Stimulated activated CD4-positive, alpha-beta T cell treated with anti-CD3 and anti-CD28 coated beads, Interleukin-1b, Interleukin-23, amount 100 ng/mL, for 4 hours (primary cell): ENCODE results near the gene SP6.

Source experiments
- DNase-seq, 2 donors: peaks; one replicate each; pipeline ENCODE4 v3.0.0-alpha.2; 2020; ENCODE audit warnings: low read depth in 2 of 2

SP6 gene

GRCh38 chr17:47879776-47880454 is 29.0 kb upstream of the SP6 start:
- no peak for DNase-seq

- DNase-seq, result no peak
Observed at GRCh38 chr17:47879028-47879585, 28.1 kb upstream of the SP6 start.

- DNase-seq, result no peak
Observed at GRCh38 chr17:47878203-47879027, 27.5 kb upstream of the SP6 start.

GRCh38 chr17:47877368-47878034 is 26.5 kb upstream of the SP6 start:
- DNase-seq, result no peak

GRCh38 chr17:47875011-47875985 is 24.3 kb upstream of the SP6 start:
- no peak for DNase-seq

- no peak for DNase-seq
Observed at GRCh38 chr17:47873200-47874090, 22.5 kb upstream of the SP6 start.

- DNase-seq, result no peak
Observed at GRCh38 chr17:47872651-47873161, 21.7 kb upstream of the SP6 start.

- DNase-seq, result no peak
Observed at GRCh38 chr17:47872019-47872650, 21.2 kb upstream of the SP6 start.

GRCh38 chr17:47871048-47871447 is 20.1 kb upstream of the SP6 start:
- no peak for DNase-seq

GRCh38 chr17:47870056-47870455 is 19.1 kb upstream of the SP6 start:
- DNase-seq, result no peak

GRCh38 chr17:47869114-47869513 is 18.2 kb upstream of the SP6 start:
- no peak for DNase-seq

GRCh38 chr17:47867813-47868533 is 17.0 kb upstream of the SP6 start:
- no peak for DNase-seq

GRCh38 chr17:47866941-47867340 is 16.0 kb upstream of the SP6 start:
- no peak for DNase-seq

- DNase-seq, result no peak
Observed at GRCh38 chr17:47864791-47865216, 13.8 kb upstream of the SP6 start.

GRCh38 chr17:47862621-47863440 is 11.9 kb upstream of the SP6 start:
- no peak for DNase-seq

GRCh38 chr17:47860386-47860785 is 9.4 kb upstream of the SP6 start:
- no peak for DNase-seq

- no peak for DNase-seq
Observed at GRCh38 chr17:47857551-47858455, 6.8 kb upstream of the SP6 start.
